DOHH2 (cell line): ENCODE data around the gene TEX14.

ENCODE experiments used
- H3F3A ChIP-seq: fragments of 200-600 bp; sonication (generic), shearing (Covaris generic); 2 replicates; pipeline ENCODE4 v1.6.0; 2016; ENCODE audit warnings: antibody characterized with exemption, mild to moderate bottlenecking; ENCODE audit not compliant: control insufficient read depth, insufficient read depth
- H3K27ac ChIP-seq: fragments of 200-600 bp; sonication (generic); 2 replicates; pipeline ENCODE4 v1.5.1; 2014; ENCODE audit warnings: low read depth, mild to moderate bottlenecking, low read length, moderate library complexity
- H3K27me3 ChIP-seq: fragments of 200-600 bp; sonication (generic); 2 replicates; pipeline ENCODE4 v1.6.1; 2014; ENCODE audit warnings: mild to moderate bottlenecking, low read length, mixed read lengths; ENCODE audit not compliant: control insufficient read depth
- H3K36me3 ChIP-seq: fragments of 200-600 bp; sonication (generic); 2 replicates; pipeline ENCODE4 v1.6.1; 2014; ENCODE audit warnings: mild to moderate bottlenecking, low read length, moderate library complexity, mixed read lengths; ENCODE audit not compliant: control insufficient read depth
- H3K4me1 ChIP-seq: fragments of 200-600 bp; sonication (generic); 2 replicates; pipeline ENCODE4 v1.6.1; 2014; ENCODE audit warnings: mild to moderate bottlenecking, low read length, mixed read lengths; ENCODE audit not compliant: control insufficient read depth
- H3K4me2 ChIP-seq: fragments of 200-600 bp; sonication (generic); 2 replicates; pipeline ENCODE4 v1.6.0; 2014; ENCODE audit warnings: mild to moderate bottlenecking, low read length, moderate library complexity
- H3K4me3 ChIP-seq: fragments of 200-600 bp; sonication (generic); 2 replicates; pipeline ENCODE4 v1.5.1; 2014; ENCODE audit warnings: mild to moderate bottlenecking, low read length, mixed read lengths
- H3K79me2 ChIP-seq: fragments of 200-600 bp; sonication (generic); 2 replicates; pipeline ENCODE4 v1.6.1; 2014; ENCODE audit warnings: mild to moderate bottlenecking, low read length, mixed read lengths; ENCODE audit not compliant: control insufficient read depth
- H3K9me2 ChIP-seq: fragments of 200-600 bp; sonication (generic); replicated peaks from 2 replicates; pipeline ENCODE4 v1.6.1; 2014; ENCODE audit warnings: mild to moderate bottlenecking, low read length, mixed read lengths; ENCODE audit not compliant: control insufficient read depth
- H3K9me3 ChIP-seq: fragments of 200-600 bp; sonication (generic); 2 replicates; pipeline ENCODE4 v1.6.1; 2014; ENCODE audit warnings: antibody characterized with exemption, low read length, mixed read lengths; ENCODE audit not compliant: control insufficient read depth, insufficient read depth
- H4K20me1 ChIP-seq: fragments of 200-600 bp; sonication (generic); 2 replicates; pipeline ENCODE4 v1.6.0; 2014; ENCODE audit warnings: low read depth, mild to moderate bottlenecking, antibody characterized with exemption, low read length, moderate library complexity; ENCODE audit not compliant: control insufficient read depth, insufficient read depth
- CTCF ChIP-seq: fragments of 200-600 bp; sonication (generic); IDR thresholded peaks from one replicate; pipeline ENCODE4 v1.5.1; 2014; ENCODE audit warnings: antibody characterized with exemption, mild to moderate bottlenecking, low read depth, low read length; ENCODE audit not compliant: poor library complexity, severe bottlenecking
- EZH2phosphoT487 ChIP-seq: fragments of 200-600 bp; sonication (generic); IDR thresholded peaks from 2 replicates; pipeline ENCODE4 v1.6.1; 2017; ENCODE audit warnings: borderline replicate concordance, mild to moderate bottlenecking, antibody characterized with exemption, low read length, moderate library complexity, mixed read lengths

The TEX14 gene

GRCh38 chr17:58587713-58588117, 104.1 kb downstream of the TEX14 start:
- no peaks in the 10 kb centered on the region for H3K79me2 ChIP-seq

GRCh38 chr17:58586009-58586644, 105.7 kb downstream of the TEX14 start:
- H3K4me1 ChIP-seq: no peaks in the 10 kb centered on the region
- no peak overlapping the region for H3K27ac ChIP-seq
- TF ChIP-seq EZH2phosphoT487: no peak
- no peak for TF ChIP-seq CTCF
- H3K4me3 ChIP-seq: no peak overlapping the region
- no peaks in the 10 kb centered on the region for H3K27me3 ChIP-seq
- H4K20me1 ChIP-seq: no peaks in the 10 kb centered on the region
- H3K79me2 ChIP-seq: no peaks in the 10 kb centered on the region
- H3F3A ChIP-seq: no peaks in the 10 kb centered on the region
- H3K9me3 ChIP-seq: no peaks in the 10 kb centered on the region
- H3K4me2 ChIP-seq: no peak overlapping the region
- no peaks in the 10 kb centered on the region for H3K9me2 ChIP-seq
- no peaks in the 10 kb centered on the region for H3K36me3 ChIP-seq

More at GRCh38 chr17:58587713-58588117, 104.1 kb downstream of the TEX14 start:
- H3K36me3 ChIP-seq: no peaks in the 10 kb centered on the region
- no peaks in the 10 kb centered on the region for H3K9me3 ChIP-seq
- H3K9me2 ChIP-seq: no peaks in the 10 kb centered on the region
- no peaks in the 10 kb centered on the region for H3K27me3 ChIP-seq
- H3K4me1 ChIP-seq: no peaks in the 10 kb centered on the region
- H3F3A ChIP-seq: no peaks in the 10 kb centered on the region
- H3K4me3 ChIP-seq: no peak overlapping the region
- no peak overlapping the region for H3K4me2 ChIP-seq
- H3K27ac ChIP-seq: no peak overlapping the region
- no peak for TF ChIP-seq EZH2phosphoT487
- TF ChIP-seq CTCF: peak; percentile 93
- no peaks in the 10 kb centered on the region for H4K20me1 ChIP-seq

- H3K9me3 ChIP-seq: no peaks in the 10 kb centered on the region
- no peak overlapping the region for H3K4me2 ChIP-seq
- no peaks in the 10 kb centered on the region for H3K79me2 ChIP-seq
- no peaks in the 10 kb centered on the region for H3K4me1 ChIP-seq
- H3K27ac ChIP-seq: no peak overlapping the region
- H3F3A ChIP-seq: no peaks in the 10 kb centered on the region
- no peaks in the 10 kb centered on the region for H3K9me2 ChIP-seq
- H4K20me1 ChIP-seq: no peaks in the 10 kb centered on the region
- no peak overlapping the region for H3K4me3 ChIP-seq
- H3K36me3 ChIP-seq: no peaks in the 10 kb centered on the region
- H3K27me3 ChIP-seq: no peaks in the 10 kb centered on the region
- TF ChIP-seq EZH2phosphoT487 (no peak), CTCF (no peak)
These were observed 106.3 kb downstream of the TEX14 start for GRCh38 chr17:58585554-58585953.
